ENCODE data around the gene SEPHS2.

SEPHS2 gene

DNA sequence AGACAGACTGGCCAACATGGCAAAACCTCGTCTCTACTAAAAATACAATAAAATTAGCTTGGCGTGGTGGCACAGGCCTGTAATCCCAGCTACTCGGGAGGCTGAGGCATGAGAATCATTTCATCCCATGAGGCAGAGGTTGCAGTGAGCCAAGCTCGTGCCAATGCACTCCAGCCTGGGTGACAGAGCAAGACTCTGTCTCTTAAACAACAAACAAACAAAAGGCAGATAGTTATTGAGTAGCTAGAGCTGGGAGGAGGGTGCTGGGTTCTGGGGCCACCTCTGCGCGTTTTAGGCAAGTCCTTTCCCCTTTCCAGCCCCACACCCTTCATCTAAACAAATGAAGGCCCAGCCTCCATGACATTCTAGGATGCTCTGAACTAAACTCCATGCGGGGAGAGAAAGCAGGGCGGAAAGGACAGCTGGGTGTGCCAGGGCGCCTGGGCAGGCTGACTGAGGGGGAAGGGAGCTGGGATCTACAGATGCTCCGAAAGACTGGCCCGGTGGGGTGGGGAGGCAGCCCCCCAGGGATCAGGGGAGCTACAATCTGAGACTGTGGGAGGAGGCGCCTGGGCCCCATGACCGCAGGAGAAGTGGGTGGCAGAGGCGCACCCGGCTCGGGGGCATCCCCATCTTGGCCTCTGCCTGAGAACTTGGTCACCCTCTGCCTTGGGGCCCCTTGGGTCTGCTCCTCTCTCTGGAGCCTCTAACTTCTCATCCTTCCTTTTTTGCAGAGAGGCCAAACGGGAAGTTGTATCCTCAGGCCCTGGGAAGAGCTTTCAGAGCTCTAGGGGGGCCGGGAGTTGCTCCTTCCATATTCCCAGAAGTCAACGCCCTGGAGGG lies 27.8 kb upstream of the SEPHS2 start:
- H2BK120ac ChIP-seq (ENCODE audit: low read depth, low read length) = no peak overlapping the region
- H4K8ac ChIP-seq (ENCODE audit: low read depth, low read length) = no peak overlapping the region
- H2AK5ac ChIP-seq (ENCODE audit: low read length) = no peak overlapping the region
- WGBS (ENCODE audit: extremely low coverage, insufficient coverage, low lambda C conversion rate) = no CpG with 5 or more reads among the region's 19 CpGs
- no peaks in the 10 kb centered on the region for H3K79me1 ChIP-seq (ENCODE audit: low read length)
- H3K79me2 ChIP-seq (ENCODE audit: control insufficient read depth, insufficient read depth, low read length) = no peaks in the 10 kb centered on the region
- H4K5ac ChIP-seq (ENCODE audit: low read length) = no peak overlapping the region
- H3K27ac ChIP-seq (ENCODE audit: low read depth, low read length) = no peak overlapping the region
- H3K4me3 ChIP-seq (ENCODE audit: low read length) = no peak overlapping the region
- no peak overlapping the region for H3K4me2 ChIP-seq (ENCODE audit: low read length)
- no peak overlapping the region for H3K56ac ChIP-seq (ENCODE audit: low read length)
- DNase-seq = no peak
- no peak overlapping the region for H3K4ac ChIP-seq (ENCODE audit: low read depth, low read length)
- H3K27me3 ChIP-seq (ENCODE audit: insufficient read depth, low read length, poor library complexity) = no peaks in the 10 kb centered on the region
- no peak overlapping the region for H3K18ac ChIP-seq (ENCODE audit: low read length)
- H2BK15ac ChIP-seq (replicated peaks; ENCODE audit: low read depth) = no peak overlapping the region
- H3K36me3 ChIP-seq (ENCODE audit: control insufficient read depth, insufficient read depth, low read length) = no peaks in the 10 kb centered on the region
- no peak overlapping the region for H3K9ac ChIP-seq (ENCODE audit: low read length)
- H2BK5ac ChIP-seq (ENCODE audit: low read length) = no peak overlapping the region
- no peaks in the 10 kb centered on the region for H3K4me1 ChIP-seq (ENCODE audit: control insufficient read depth, low read depth, low read length)
- no peak overlapping the region for H3K23ac ChIP-seq (ENCODE audit: low read length)

GRCh38 chr16:30472328-30472942 lies 26.8 kb upstream of the SEPHS2 start, which contains the start of gene ITGAL:
TSS of gene ITGAL (plus strand) at chr16:30472742. CDS start at chr16:30472838, 96 bp downstream.
- H4K8ac ChIP-seq (ENCODE audit: low read depth, low read length) = no peak within 1 kb of the TSS
- WGBS (ENCODE audit: extremely low coverage, insufficient coverage, low lambda C conversion rate) = no CpG with 5 or more reads among the region's 8 CpGs
- H4K5ac ChIP-seq (ENCODE audit: low read length) = no peak within 1 kb of the TSS
- H3K27ac ChIP-seq (ENCODE audit: low read depth, low read length) = no peak within 1 kb of the TSS
- no peaks in the 10 kb centered on the region for H3K79me2 ChIP-seq (ENCODE audit: control insufficient read depth, insufficient read depth, low read length)
- H3K23ac ChIP-seq (ENCODE audit: low read length) = no peak within 1 kb of the TSS
- H3K18ac ChIP-seq (ENCODE audit: low read length) = no peak within 1 kb of the TSS
- no peaks in the 10 kb centered on the region for H3K27me3 ChIP-seq (ENCODE audit: insufficient read depth, low read length, poor library complexity)
- H3K79me1 ChIP-seq (ENCODE audit: low read length) = no peaks in the 10 kb centered on the region
- no peaks in the 10 kb centered on the region for H3K4me1 ChIP-seq (ENCODE audit: control insufficient read depth, low read depth, low read length)
- no peak within 1 kb of the TSS for H3K4me3 ChIP-seq (ENCODE audit: low read length)
- DNase-seq = peak; percentile 6
- H2BK5ac ChIP-seq (ENCODE audit: low read length) = no peak within 1 kb of the TSS
- H2BK120ac ChIP-seq (ENCODE audit: low read depth, low read length) = no peak within 1 kb of the TSS
- no peaks in the 10 kb centered on the region for H3K36me3 ChIP-seq (ENCODE audit: control insufficient read depth, insufficient read depth, low read length)
- H3K4me2 ChIP-seq (ENCODE audit: low read length) = no peak within 1 kb of the TSS
- H2AK5ac ChIP-seq (ENCODE audit: low read length) = no peak within 1 kb of the TSS
- no peak within 1 kb of the TSS for H3K4ac ChIP-seq (ENCODE audit: low read depth, low read length)
- no peak within 1 kb of the TSS for H2BK15ac ChIP-seq (replicated peaks; ENCODE audit: low read depth)
- H3K56ac ChIP-seq (ENCODE audit: low read length) = no peak within 1 kb of the TSS
- H3K9ac ChIP-seq (ENCODE audit: low read length) = no peak within 1 kb of the TSS

DNA sequence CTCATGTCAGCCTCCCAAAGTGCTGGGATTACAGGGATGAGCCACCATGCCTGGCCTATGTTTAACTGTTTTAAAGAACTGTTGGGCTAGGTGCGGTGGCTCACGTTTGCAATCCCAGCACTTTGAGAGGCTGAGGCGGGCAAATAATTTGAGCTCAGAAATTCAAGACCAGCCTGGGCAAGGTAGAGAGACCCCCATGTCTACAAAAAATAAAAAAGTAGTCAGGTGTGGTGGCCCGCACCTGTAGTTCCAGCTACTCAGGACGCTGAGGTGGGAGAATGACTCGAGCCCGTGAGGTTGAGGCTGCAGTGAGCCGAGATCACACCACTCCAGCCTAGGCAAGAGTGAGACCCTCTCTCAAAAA lies 24.9 kb upstream of the SEPHS2 start:
- no CpG with 5 or more reads among the region's 8 CpGs for WGBS (ENCODE audit: extremely low coverage, insufficient coverage, low lambda C conversion rate)

GRCh38 chr16:30470170-30470512 lies 24.5 kb upstream of the SEPHS2 start:
- Histone ChIP-seq H3K36me3 (ENCODE audit: control insufficient read depth, insufficient read depth, low read length) (no peaks in the 10 kb centered on the region), H3K23ac (ENCODE audit: low read length) (no peak overlapping the region), H2BK15ac (replicated peaks; ENCODE audit: low read depth) (no peak overlapping the region), H3K4ac (ENCODE audit: low read depth, low read length) (no peak overlapping the region), H3K18ac (ENCODE audit: low read length) (no peak overlapping the region), H3K27ac (ENCODE audit: low read depth, low read length) (no peak overlapping the region), H2BK120ac (ENCODE audit: low read depth, low read length) (no peak overlapping the region), H3K56ac (ENCODE audit: low read length) (no peak overlapping the region), H3K79me2 (ENCODE audit: control insufficient read depth, insufficient read depth, low read length) (no peaks in the 10 kb centered on the region), H2BK5ac (ENCODE audit: low read length) (no peak overlapping the region), H3K4me1 (ENCODE audit: control insufficient read depth, low read depth, low read length) (no peaks in the 10 kb centered on the region), H4K8ac (ENCODE audit: low read depth, low read length) (no peak overlapping the region), H3K4me2 (ENCODE audit: low read length) (no peak overlapping the region), H3K79me1 (ENCODE audit: low read length) (no peaks in the 10 kb centered on the region), H3K4me3 (ENCODE audit: low read length) (no peak overlapping the region), H2AK5ac (ENCODE audit: low read length) (no peak overlapping the region), H3K27me3 (ENCODE audit: insufficient read depth, low read length, poor library complexity) (no peaks in the 10 kb centered on the region), H3K9ac (ENCODE audit: low read length) (no peak overlapping the region), H4K5ac (ENCODE audit: low read length) (no peak overlapping the region)
- WGBS (ENCODE audit: extremely low coverage, insufficient coverage, low lambda C conversion rate) = no CpG with 5 or more reads among the region's 3 CpGs
- no peak for DNase-seq

More for the DNA sequence above, 24.9 kb upstream of the SEPHS2 start:
- H2BK120ac ChIP-seq (ENCODE audit: low read depth, low read length) = no peak overlapping the region
- no peak overlapping the region for H4K5ac ChIP-seq (ENCODE audit: low read length)
- no peak for DNase-seq
- H3K36me3 ChIP-seq (ENCODE audit: control insufficient read depth, insufficient read depth, low read length) = no peaks in the 10 kb centered on the region
- no peak overlapping the region for H3K4ac ChIP-seq (ENCODE audit: low read depth, low read length)
- no peaks in the 10 kb centered on the region for H3K79me2 ChIP-seq (ENCODE audit: control insufficient read depth, insufficient read depth, low read length)
- no peak overlapping the region for H3K56ac ChIP-seq (ENCODE audit: low read length)
- H2AK5ac ChIP-seq (ENCODE audit: low read length) = no peak overlapping the region
- no peak overlapping the region for H3K27ac ChIP-seq (ENCODE audit: low read depth, low read length)
- H3K4me2 ChIP-seq (ENCODE audit: low read length) = no peak overlapping the region
- H4K8ac ChIP-seq (ENCODE audit: low read depth, low read length) = no peak overlapping the region
- H3K23ac ChIP-seq (ENCODE audit: low read length) = no peak overlapping the region
- H3K4me1 ChIP-seq (ENCODE audit: control insufficient read depth, low read depth, low read length) = no peaks in the 10 kb centered on the region
- H3K18ac ChIP-seq (ENCODE audit: low read length) = no peak overlapping the region
- no peaks in the 10 kb centered on the region for H3K27me3 ChIP-seq (ENCODE audit: insufficient read depth, low read length, poor library complexity)
- no peak overlapping the region for H3K9ac ChIP-seq (ENCODE audit: low read length)
- H3K4me3 ChIP-seq (ENCODE audit: low read length) = no peak overlapping the region
- H2BK5ac ChIP-seq (ENCODE audit: low read length) = no peak overlapping the region
- no peak overlapping the region for H2BK15ac ChIP-seq (replicated peaks; ENCODE audit: low read depth)
- H3K79me1 ChIP-seq (ENCODE audit: low read length) = no peaks in the 10 kb centered on the region

- no CpG with 5 or more reads among the region's 7 CpGs for WGBS (ENCODE audit: extremely low coverage, insufficient coverage, low lambda C conversion rate)
- Histone ChIP-seq H3K4me3 (ENCODE audit: low read length) (no peak overlapping the region), H2AK5ac (ENCODE audit: low read length) (no peak overlapping the region), H4K8ac (ENCODE audit: low read depth, low read length) (no peak overlapping the region), H3K23ac (ENCODE audit: low read length) (no peak overlapping the region), H4K5ac (ENCODE audit: low read length) (no peak overlapping the region), H3K27ac (ENCODE audit: low read depth, low read length) (no peak overlapping the region), H2BK5ac (ENCODE audit: low read length) (no peak overlapping the region), H3K79me2 (ENCODE audit: control insufficient read depth, insufficient read depth, low read length) (no peaks in the 10 kb centered on the region), H2BK120ac (ENCODE audit: low read depth, low read length) (no peak overlapping the region), H3K4me1 (ENCODE audit: control insufficient read depth, low read depth, low read length) (no peaks in the 10 kb centered on the region), H3K79me1 (ENCODE audit: low read length) (no peaks in the 10 kb centered on the region), H3K4ac (ENCODE audit: low read depth, low read length) (no peak overlapping the region), H3K56ac (ENCODE audit: low read length) (no peak overlapping the region), H3K36me3 (ENCODE audit: control insufficient read depth, insufficient read depth, low read length) (no peaks in the 10 kb centered on the region), H3K18ac (ENCODE audit: low read length) (no peak overlapping the region), H3K4me2 (ENCODE audit: low read length) (no peak overlapping the region), H2BK15ac (replicated peaks; ENCODE audit: low read depth) (no peak overlapping the region), H3K9ac (ENCODE audit: low read length) (no peak overlapping the region), H3K27me3 (ENCODE audit: insufficient read depth, low read length, poor library complexity) (no peaks in the 10 kb centered on the region)
- no peak for DNase-seq
Observed at GRCh38 chr16:30464078-30464477, 18.4 kb upstream of the SEPHS2 start.
